DOHH2 (cell line): ENCODE measurements around the gene RBFOX2.

Experiments
- H3F3A ChIP-seq: fragments of 200-600 bp; sonication (generic), shearing (Covaris generic); 2 replicates; pipeline ENCODE4 v1.6.0; 2016; ENCODE audit warnings: antibody characterized with exemption, mild to moderate bottlenecking; ENCODE audit not compliant: control insufficient read depth, insufficient read depth
- H3K27ac ChIP-seq: fragments of 200-600 bp; sonication (generic); 2 replicates; pipeline ENCODE4 v1.5.1; 2014; ENCODE audit warnings: low read depth, mild to moderate bottlenecking, low read length, moderate library complexity
- H3K27me3 ChIP-seq: fragments of 200-600 bp; sonication (generic); 2 replicates; pipeline ENCODE4 v1.6.1; 2014; ENCODE audit warnings: mild to moderate bottlenecking, low read length, mixed read lengths; ENCODE audit not compliant: control insufficient read depth
- H3K36me3 ChIP-seq: fragments of 200-600 bp; sonication (generic); 2 replicates; pipeline ENCODE4 v1.6.1; 2014; ENCODE audit warnings: mild to moderate bottlenecking, low read length, moderate library complexity, mixed read lengths; ENCODE audit not compliant: control insufficient read depth
- H3K4me1 ChIP-seq: fragments of 200-600 bp; sonication (generic); 2 replicates; pipeline ENCODE4 v1.6.1; 2014; ENCODE audit warnings: mild to moderate bottlenecking, low read length, mixed read lengths; ENCODE audit not compliant: control insufficient read depth
- H3K4me2 ChIP-seq: fragments of 200-600 bp; sonication (generic); 2 replicates; pipeline ENCODE4 v1.6.0; 2014; ENCODE audit warnings: mild to moderate bottlenecking, low read length, moderate library complexity
- H3K4me3 ChIP-seq: fragments of 200-600 bp; sonication (generic); 2 replicates; pipeline ENCODE4 v1.5.1; 2014; ENCODE audit warnings: mild to moderate bottlenecking, low read length, mixed read lengths
- H3K79me2 ChIP-seq: fragments of 200-600 bp; sonication (generic); 2 replicates; pipeline ENCODE4 v1.6.1; 2014; ENCODE audit warnings: mild to moderate bottlenecking, low read length, mixed read lengths; ENCODE audit not compliant: control insufficient read depth
- H3K9me2 ChIP-seq: fragments of 200-600 bp; sonication (generic); replicated peaks from 2 replicates; pipeline ENCODE4 v1.6.1; 2014; ENCODE audit warnings: mild to moderate bottlenecking, low read length, mixed read lengths; ENCODE audit not compliant: control insufficient read depth
- H3K9me3 ChIP-seq: fragments of 200-600 bp; sonication (generic); 2 replicates; pipeline ENCODE4 v1.6.1; 2014; ENCODE audit warnings: antibody characterized with exemption, low read length, mixed read lengths; ENCODE audit not compliant: control insufficient read depth, insufficient read depth
- H4K20me1 ChIP-seq: fragments of 200-600 bp; sonication (generic); 2 replicates; pipeline ENCODE4 v1.6.0; 2014; ENCODE audit warnings: low read depth, mild to moderate bottlenecking, antibody characterized with exemption, low read length, moderate library complexity; ENCODE audit not compliant: control insufficient read depth, insufficient read depth
- CTCF ChIP-seq: fragments of 200-600 bp; sonication (generic); IDR thresholded peaks from one replicate; pipeline ENCODE4 v1.5.1; 2014; ENCODE audit warnings: antibody characterized with exemption, mild to moderate bottlenecking, low read depth, low read length; ENCODE audit not compliant: poor library complexity, severe bottlenecking
- EZH2phosphoT487 ChIP-seq: fragments of 200-600 bp; sonication (generic); IDR thresholded peaks from 2 replicates; pipeline ENCODE4 v1.6.1; 2017; ENCODE audit warnings: borderline replicate concordance, mild to moderate bottlenecking, antibody characterized with exemption, low read length, moderate library complexity, mixed read lengths

Gene RBFOX2

GRCh38 chr22:35912658-35913057 is 116.0 kb downstream of the RBFOX2 start:
- peaks cover 99% of the 10 kb centered on the region for H3K4me1 ChIP-seq
- TF ChIP-seq EZH2phosphoT487, result no peak
- no peak for TF ChIP-seq CTCF
- H3K79me2 ChIP-seq, result peaks cover 95% of the 10 kb centered on the region
- H3K27ac ChIP-seq, result peak overlapping the region; percentile 9; the same call in 1 of the 2 replicates
- peak overlapping the region; percentile 14; the same call in 1 of the 2 replicates for H3K4me3 ChIP-seq
- peaks cover 26% of the 10 kb centered on the region for H3F3A ChIP-seq
- no peaks in the 10 kb centered on the region for H3K9me2 ChIP-seq
- no peaks in the 10 kb centered on the region for H3K27me3 ChIP-seq
- H3K9me3 ChIP-seq, result no peaks in the 10 kb centered on the region
- no peaks in the 10 kb centered on the region for H4K20me1 ChIP-seq
- H3K36me3 ChIP-seq, result no peaks in the 10 kb centered on the region
- H3K4me2 ChIP-seq, result peak overlapping the region; percentile 30

GRCh38 chr22:35911877-35912276 is 116.7 kb downstream of the RBFOX2 start:
- Histone ChIP-seq H3K9me3 (no peaks in the 10 kb centered on the region), H3K4me2 (peak overlapping the region; percentile 30; the same call in 1 of the 2 replicates), H3K27me3 (no peaks in the 10 kb centered on the region), H3K27ac (no peak overlapping the region), H3K79me2 (peaks cover 95% of the 10 kb centered on the region), H3K4me1 (peaks cover 99% of the 10 kb centered on the region), H3K36me3 (peaks cover 4% of the 10 kb centered on the region; the same call in 1 of the 2 replicates), H4K20me1 (no peaks in the 10 kb centered on the region), H3K4me3 (no peak overlapping the region), H3F3A (peaks cover 29% of the 10 kb centered on the region), H3K9me2 (no peaks in the 10 kb centered on the region)
- TF ChIP-seq EZH2phosphoT487 (no peak), CTCF (no peak)

- Histone ChIP-seq H3F3A (peaks cover 27% of the 10 kb centered on the region), H3K4me3 (no peak overlapping the region), H4K20me1 (no peaks in the 10 kb centered on the region), H3K27me3 (no peaks in the 10 kb centered on the region), H3K79me2 (peaks cover 95% of the 10 kb centered on the region), H3K36me3 (peaks cover 4% of the 10 kb centered on the region; the same call in 1 of the 2 replicates), H3K27ac (no peak overlapping the region), H3K9me2 (no peaks in the 10 kb centered on the region), H3K4me2 (no peak overlapping the region), H3K4me1 (peaks cover 99% of the 10 kb centered on the region), H3K9me3 (no peaks in the 10 kb centered on the region)
- no peak for TF ChIP-seq CTCF
- TF ChIP-seq EZH2phosphoT487, result no peak
These were observed 117.7 kb downstream of the RBFOX2 start for GRCh38 chr22:35910926-35911325.
